LNCAP (cell line): ENCODE results near the gene NOL4L.

Source experiments
- CTCF ChIP-seq: fragments of 450-650 bp; IDR thresholded peaks from 2 replicates; pipeline ENCODE4 v1.5.1; 2017; ENCODE audit warnings: mild to moderate bottlenecking

NOL4L gene

GRCh38 chr20:32477594-32478512 is 107.3 kb downstream of the NOL4L start:
- TF ChIP-seq CTCF, result no peak

GRCh38 chr20:32476684-32477593 is 108.2 kb downstream of the NOL4L start:
- no peak for TF ChIP-seq CTCF

GRCh38 chr20:32474967-32475811 is 109.9 kb downstream of the NOL4L start:
- TF ChIP-seq CTCF, result no peak

- no peak for TF ChIP-seq CTCF
Measured at GRCh38 chr20:32474717-32474966, 110.5 kb downstream of the NOL4L start.

- TF ChIP-seq CTCF, result no peak
Measured at GRCh38 chr20:32474009-32474716, 111.0 kb downstream of the NOL4L start.

GRCh38 chr20:32473231-32474008 is 111.7 kb downstream of the NOL4L start:
- no peak for TF ChIP-seq CTCF
